PFSK-1 (cell line): ENCODE data around the gene RAB5B.

Experiments
- POLR2AphosphoS5 ChIP-seq: IDR thresholded peaks from 2 replicates; pipeline ENCODE4 v1.6.1; 2012; ENCODE audit warnings: low read depth, mild to moderate bottlenecking, control low read depth, low read length, moderate library complexity
- SIN3A ChIP-seq: IDR thresholded peaks from 2 replicates; pipeline ENCODE4 v1.6.1; 2012; ENCODE audit warnings: mild to moderate bottlenecking, low read length, moderate library complexity, borderline replicate concordance; ENCODE audit not compliant: insufficient read depth
- TAF1 ChIP-seq: IDR thresholded peaks from 2 replicates; pipeline ENCODE4 v1.6.1; 2012; ENCODE audit warnings: low read length, control low read depth, borderline replicate concordance; ENCODE audit not compliant: insufficient read depth
- TF ChIP-seq, protein P1 (sequence below), 2 experiments: IDR thresholded peaks; 2 replicates each; pipeline versions ENCODE4 v1.6.1 to v1.8.0; 2011 to 2012; ENCODE audit warnings: low read depth in 2 of 2, low read length in 2 of 2, control low read depth in 1 of 2, inconsistent platforms in 1 of 2, mild to moderate bottlenecking in 1 of 2, moderate library complexity in 1 of 2; ENCODE audit not compliant: insufficient read depth in 1 of 2

DNA sequence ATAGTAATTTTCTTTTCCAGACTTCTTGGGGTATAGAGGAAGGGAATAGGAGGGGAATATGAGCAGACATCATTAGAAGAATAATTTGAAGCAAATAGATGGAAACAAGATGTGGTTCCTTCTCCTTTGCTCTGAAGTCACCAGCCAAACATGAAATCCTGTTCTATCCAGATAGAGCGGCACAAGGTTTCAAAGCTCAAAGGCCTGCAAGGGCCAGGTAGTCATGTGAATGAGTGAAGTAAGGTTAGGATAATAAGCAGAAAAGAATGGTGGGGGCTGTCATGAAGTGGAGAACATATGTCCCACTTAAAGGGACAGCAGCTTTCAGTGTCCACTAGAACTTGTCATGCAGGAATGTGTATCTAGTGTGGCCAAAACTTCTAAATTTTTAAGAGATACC lies 44.5 kb downstream of the RAB5B start:
- TF ChIP-seq POLR2AphosphoS5, result no peak
- no peak for TF ChIP-seq SIN3A
- TF ChIP-seq, protein P1, sequence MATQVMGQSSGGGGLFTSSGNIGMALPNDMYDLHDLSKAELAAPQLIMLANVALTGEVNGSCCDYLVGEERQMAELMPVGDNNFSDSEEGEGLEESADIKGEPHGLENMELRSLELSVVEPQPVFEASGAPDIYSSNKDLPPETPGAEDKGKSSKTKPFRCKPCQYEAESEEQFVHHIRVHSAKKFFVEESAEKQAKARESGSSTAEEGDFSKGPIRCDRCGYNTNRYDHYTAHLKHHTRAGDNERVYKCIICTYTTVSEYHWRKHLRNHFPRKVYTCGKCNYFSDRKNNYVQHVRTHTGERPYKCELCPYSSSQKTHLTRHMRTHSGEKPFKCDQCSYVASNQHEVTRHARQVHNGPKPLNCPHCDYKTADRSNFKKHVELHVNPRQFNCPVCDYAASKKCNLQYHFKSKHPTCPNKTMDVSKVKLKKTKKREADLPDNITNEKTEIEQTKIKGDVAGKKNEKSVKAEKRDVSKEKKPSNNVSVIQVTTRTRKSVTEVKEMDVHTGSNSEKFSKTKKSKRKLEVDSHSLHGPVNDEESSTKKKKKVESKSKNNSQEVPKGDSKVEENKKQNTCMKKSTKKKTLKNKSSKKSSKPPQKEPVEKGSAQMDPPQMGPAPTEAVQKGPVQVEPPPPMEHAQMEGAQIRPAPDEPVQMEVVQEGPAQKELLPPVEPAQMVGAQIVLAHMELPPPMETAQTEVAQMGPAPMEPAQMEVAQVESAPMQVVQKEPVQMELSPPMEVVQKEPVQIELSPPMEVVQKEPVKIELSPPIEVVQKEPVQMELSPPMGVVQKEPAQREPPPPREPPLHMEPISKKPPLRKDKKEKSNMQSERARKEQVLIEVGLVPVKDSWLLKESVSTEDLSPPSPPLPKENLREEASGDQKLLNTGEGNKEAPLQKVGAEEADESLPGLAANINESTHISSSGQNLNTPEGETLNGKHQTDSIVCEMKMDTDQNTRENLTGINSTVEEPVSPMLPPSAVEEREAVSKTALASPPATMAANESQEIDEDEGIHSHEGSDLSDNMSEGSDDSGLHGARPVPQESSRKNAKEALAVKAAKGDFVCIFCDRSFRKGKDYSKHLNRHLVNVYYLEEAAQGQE (IDR thresholded peaks at IDR 0.05; ENCODE audit: insufficient read depth in 1 of 2, low read depth in 2 of 2, low read length in 2 of 2), result no peak
- no peak for TF ChIP-seq TAF1
